Measurements from ENCODE around the gene GKN2. TPM values are rescaled to one million over a fixed set of nuclear protein-coding genes. Genes with fewer than 3 reads are reported as not detected.

Gene GKN2
- total RNA-seq, 1 experiment from 2014 or later = not detected

GRCh38 chr2:68995916-68996315 is 43.2 kb upstream of the GKN2 start:
- intact Hi-C loops (cut with micrococcal nuclease; ENCODE audit: unreplicated experiment) = no loop called here
- Histone ChIP-seq H3K79me2 (ENCODE audit: low read depth) (no peaks in the 10 kb centered on the region), H3K27me3 (ENCODE audit: insufficient read depth, low read depth) (no peaks in the 10 kb centered on the region), H3K9me3 (ENCODE audit: insufficient read depth, low read depth) (no peaks in the 10 kb centered on the region), H3K27ac (no peak overlapping the region), H3K9me2 (ENCODE audit: insufficient read depth) (no peaks in the 10 kb centered on the region), H2AFZ (no peak overlapping the region), H3K4me2 (no peak overlapping the region), H3K4me1 (replicated peaks; ENCODE audit: insufficient read depth) (no peaks in the 10 kb centered on the region), H3K4me3 (no peak overlapping the region), H3F3A (ENCODE audit: insufficient read depth, low read depth) (no peaks in the 10 kb centered on the region), H3K36me3 (ENCODE audit: low read depth) (no peaks in the 10 kb centered on the region), H4K20me1 (ENCODE audit: insufficient read depth) (no peaks in the 10 kb centered on the region)
- DNase-seq = no peak
- BruUV-seq (replicated peaks) = no TSS peak
- POLR2A ChIA-PET (ENCODE audit: unreplicated experiment) = no interaction called here
- CTCF ChIA-PET = interaction anchor here (0.7 kb wide), 1 partner anchor 82 kb away, joined by 4 read pairs; no protein-coding TSS in a partner anchor
- no peak for TF ChIP-seq EZH2 (IDR thresholded peaks at IDR 0.05; ENCODE audit: low read depth)
- TF ChIP-seq, protein P1, sequence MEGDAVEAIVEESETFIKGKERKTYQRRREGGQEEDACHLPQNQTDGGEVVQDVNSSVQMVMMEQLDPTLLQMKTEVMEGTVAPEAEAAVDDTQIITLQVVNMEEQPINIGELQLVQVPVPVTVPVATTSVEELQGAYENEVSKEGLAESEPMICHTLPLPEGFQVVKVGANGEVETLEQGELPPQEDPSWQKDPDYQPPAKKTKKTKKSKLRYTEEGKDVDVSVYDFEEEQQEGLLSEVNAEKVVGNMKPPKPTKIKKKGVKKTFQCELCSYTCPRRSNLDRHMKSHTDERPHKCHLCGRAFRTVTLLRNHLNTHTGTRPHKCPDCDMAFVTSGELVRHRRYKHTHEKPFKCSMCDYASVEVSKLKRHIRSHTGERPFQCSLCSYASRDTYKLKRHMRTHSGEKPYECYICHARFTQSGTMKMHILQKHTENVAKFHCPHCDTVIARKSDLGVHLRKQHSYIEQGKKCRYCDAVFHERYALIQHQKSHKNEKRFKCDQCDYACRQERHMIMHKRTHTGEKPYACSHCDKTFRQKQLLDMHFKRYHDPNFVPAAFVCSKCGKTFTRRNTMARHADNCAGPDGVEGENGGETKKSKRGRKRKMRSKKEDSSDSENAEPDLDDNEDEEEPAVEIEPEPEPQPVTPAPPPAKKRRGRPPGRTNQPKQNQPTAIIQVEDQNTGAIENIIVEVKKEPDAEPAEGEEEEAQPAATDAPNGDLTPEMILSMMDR (conservative IDR thresholded peaks at IDR 0.05) = no peak

DNA sequence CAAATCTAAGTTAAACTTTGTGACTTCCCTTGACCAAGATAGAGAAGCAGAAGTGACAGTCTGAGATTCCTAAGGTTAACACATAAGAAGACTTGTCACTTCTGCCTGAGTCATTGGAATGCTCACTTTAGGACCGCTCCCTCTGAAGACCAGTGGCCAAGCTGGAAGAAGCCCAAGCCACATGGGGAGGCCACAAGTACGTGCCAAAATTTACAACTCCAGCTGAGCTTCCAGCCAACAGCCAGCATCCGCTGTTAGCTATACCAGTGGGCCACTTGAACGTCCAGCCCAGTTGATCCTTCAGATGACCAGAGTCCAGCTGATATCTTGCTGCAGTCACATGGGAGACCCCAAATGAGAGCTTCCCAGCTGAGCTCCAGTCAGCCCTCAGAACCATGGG is 42.2 kb upstream of the GKN2 start:
- no peak overlapping the region for H3K27ac ChIP-seq
- H3K9me2 ChIP-seq (ENCODE audit: insufficient read depth) = no peaks in the 10 kb centered on the region
- H4K20me1 ChIP-seq (ENCODE audit: insufficient read depth) = no peaks in the 10 kb centered on the region
- no peak overlapping the region for H2AFZ ChIP-seq
- no TSS peak for BruUV-seq (replicated peaks)
- peak; percentile 43 to 60 for DNase-seq
- no peak overlapping the region for H3K4me3 ChIP-seq
- TF ChIP-seq EZH2 (IDR thresholded peaks at IDR 0.05; ENCODE audit: low read depth) = no peak
- TF ChIP-seq, protein P1 (conservative IDR thresholded peaks at IDR 0.05) = no peak
- H3F3A ChIP-seq (ENCODE audit: insufficient read depth, low read depth) = no peaks in the 10 kb centered on the region
- intact Hi-C loops (cut with micrococcal nuclease; ENCODE audit: unreplicated experiment) = no loop called here
- no peaks in the 10 kb centered on the region for H3K9me3 ChIP-seq (ENCODE audit: insufficient read depth, low read depth)
- H3K4me2 ChIP-seq = no peak overlapping the region
- no peaks in the 10 kb centered on the region for H3K4me1 ChIP-seq (replicated peaks; ENCODE audit: insufficient read depth)
- H3K27me3 ChIP-seq (ENCODE audit: insufficient read depth, low read depth) = no peaks in the 10 kb centered on the region
- no peaks in the 10 kb centered on the region for H3K36me3 ChIP-seq (ENCODE audit: low read depth)
- ChIA-PET CTCF (no interaction called here), POLR2A (ENCODE audit: unreplicated experiment) (interaction anchor here (0.7 kb wide), 1 partner anchor 352 kb away, joined by 6 read pairs; no protein-coding TSS in a partner anchor)
- no peaks in the 10 kb centered on the region for H3K79me2 ChIP-seq (ENCODE audit: low read depth)

- no peak for DNase-seq
- Histone ChIP-seq H3K4me2 (no peak overlapping the region), H2AFZ (no peak overlapping the region), H3K79me2 (ENCODE audit: low read depth) (no peaks in the 10 kb centered on the region), H4K20me1 (ENCODE audit: insufficient read depth) (no peaks in the 10 kb centered on the region), H3K9me3 (ENCODE audit: insufficient read depth, low read depth) (no peaks in the 10 kb centered on the region), H3K36me3 (ENCODE audit: low read depth) (no peaks in the 10 kb centered on the region), H3K27me3 (ENCODE audit: insufficient read depth, low read depth) (no peaks in the 10 kb centered on the region), H3F3A (ENCODE audit: insufficient read depth, low read depth) (no peaks in the 10 kb centered on the region), H3K27ac (no peak overlapping the region), H3K4me1 (replicated peaks; ENCODE audit: insufficient read depth) (no peaks in the 10 kb centered on the region), H3K9me2 (ENCODE audit: insufficient read depth) (no peaks in the 10 kb centered on the region), H3K4me3 (no peak overlapping the region)
- CTCF ChIA-PET = interaction anchor here (0.6 kb wide), 1 partner anchor 1299 kb away, joined by 4 read pairs; no protein-coding TSS in a partner anchor
- intact Hi-C loops (cut with micrococcal nuclease; ENCODE audit: unreplicated experiment) = no loop called here
- TF ChIP-seq EZH2 (IDR thresholded peaks at IDR 0.05; ENCODE audit: low read depth) = no peak
- TF ChIP-seq, protein P1 (conservative IDR thresholded peaks at IDR 0.05) = no peak
- POLR2A ChIA-PET (ENCODE audit: unreplicated experiment) = no interaction called here
- no TSS peak for BruUV-seq (replicated peaks)
These were observed 41.0 kb upstream of the GKN2 start for GRCh38 chr2:68993660-68994059.

Data from PC-9 (cell line).